ENCODE results near the gene TUBB4A.
A peak's percentile ranks its signal among the peaks of the same experiment; 100 is the strongest.

Gene TUBB4A

DNA sequence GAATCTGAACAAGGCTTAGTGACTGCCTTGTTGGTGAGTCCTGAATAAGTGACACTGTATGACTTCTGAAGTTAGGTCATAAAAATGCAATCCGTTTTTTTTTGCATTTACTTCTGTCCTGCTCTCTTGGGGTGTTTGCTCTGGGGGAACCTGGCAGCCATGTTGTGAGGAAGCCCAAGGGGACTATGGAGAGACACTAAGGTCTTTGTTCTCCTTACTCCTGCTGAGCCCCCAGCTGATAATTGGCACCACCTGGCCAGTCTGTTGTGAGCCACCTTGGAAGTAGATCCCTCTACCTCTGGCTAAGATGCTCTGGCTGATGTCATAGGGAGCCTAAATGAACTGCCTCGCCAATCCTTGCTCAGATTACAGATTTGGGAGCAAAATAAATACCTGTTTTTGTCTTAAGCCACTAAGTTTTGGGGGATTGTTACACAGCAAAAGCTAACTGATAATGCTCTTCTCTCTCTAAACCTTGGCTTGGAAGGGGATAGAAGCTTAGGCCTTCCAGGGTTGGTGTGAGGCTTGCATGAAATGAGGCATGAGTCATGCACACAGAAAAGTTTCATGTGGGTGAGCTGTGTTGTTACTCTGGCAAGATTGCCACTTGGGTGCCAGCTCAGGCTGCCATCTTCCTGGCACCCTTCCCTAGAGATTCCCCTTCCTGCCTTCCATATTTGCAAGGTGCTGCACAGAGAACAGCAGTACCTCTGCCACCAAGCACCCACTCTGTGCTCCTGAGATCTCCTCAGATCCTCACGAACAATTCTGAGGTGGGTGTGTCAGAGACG is 10.1 kb downstream of the TUBB4A start:
- DNase-seq, result no peak

DNA sequence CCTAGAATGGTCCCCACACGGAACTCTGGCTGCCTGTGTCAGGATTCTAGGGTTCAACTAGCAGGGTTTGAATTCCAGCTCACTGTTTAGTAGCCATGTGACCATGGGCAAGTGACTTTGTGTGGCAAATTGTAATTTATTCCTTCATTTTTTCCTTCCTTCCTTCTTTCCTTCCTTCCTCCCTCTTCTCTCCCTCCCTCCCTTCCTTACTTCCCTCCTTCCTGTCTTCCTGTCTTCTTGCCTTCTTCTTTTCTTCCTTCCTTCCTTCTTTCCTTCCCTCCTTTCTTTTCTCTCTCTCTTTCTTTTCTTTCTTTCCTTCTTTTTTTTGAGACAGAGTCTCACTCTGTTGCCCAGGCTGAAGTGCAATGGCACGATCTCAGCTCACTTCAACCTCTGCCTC is 12.0 kb downstream of the TUBB4A start:
- no peak for DNase-seq

DNA sequence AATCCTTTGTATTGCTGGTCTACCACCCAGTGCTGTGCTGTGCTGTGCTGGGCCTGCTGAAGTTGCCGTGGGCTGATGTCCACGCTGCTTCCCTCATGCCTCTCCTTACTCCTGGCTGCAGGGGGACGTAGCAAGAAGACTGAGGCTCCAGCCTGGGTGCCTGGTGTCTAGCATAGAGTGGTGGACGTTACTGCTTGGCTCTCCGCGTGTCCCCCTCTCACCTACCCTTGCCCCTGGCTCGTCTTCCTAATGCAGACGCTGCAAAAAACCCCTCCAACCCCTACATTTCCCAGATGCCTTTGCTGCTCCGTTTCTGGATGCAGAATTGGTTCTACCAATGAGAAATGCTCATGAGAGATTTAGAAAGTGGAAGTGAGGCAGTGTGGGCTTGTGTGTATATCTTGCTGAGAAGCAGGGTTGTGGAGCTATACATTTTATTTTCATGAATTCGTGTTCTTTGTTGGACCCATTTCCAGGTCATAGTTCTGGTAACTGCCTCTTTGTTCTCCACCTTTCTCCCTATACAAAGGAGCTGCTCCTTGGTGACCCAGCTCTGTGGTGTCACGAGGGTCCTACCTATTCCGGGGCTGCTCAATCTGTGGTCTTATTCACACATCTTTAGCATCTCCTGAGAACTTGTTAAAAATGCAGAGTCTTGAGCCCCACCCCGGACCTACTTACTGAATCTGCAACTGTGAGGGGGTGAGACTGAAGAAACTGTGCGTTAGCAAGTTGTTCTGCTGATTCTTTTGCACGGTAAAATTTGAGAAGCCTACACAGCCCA is 12.6 kb downstream of the TUBB4A start:
- no peak for DNase-seq

GRCh38 chr19:6484831-6485230 is 17.3 kb downstream of the TUBB4A start:
- DNase-seq, result no peak

DNA sequence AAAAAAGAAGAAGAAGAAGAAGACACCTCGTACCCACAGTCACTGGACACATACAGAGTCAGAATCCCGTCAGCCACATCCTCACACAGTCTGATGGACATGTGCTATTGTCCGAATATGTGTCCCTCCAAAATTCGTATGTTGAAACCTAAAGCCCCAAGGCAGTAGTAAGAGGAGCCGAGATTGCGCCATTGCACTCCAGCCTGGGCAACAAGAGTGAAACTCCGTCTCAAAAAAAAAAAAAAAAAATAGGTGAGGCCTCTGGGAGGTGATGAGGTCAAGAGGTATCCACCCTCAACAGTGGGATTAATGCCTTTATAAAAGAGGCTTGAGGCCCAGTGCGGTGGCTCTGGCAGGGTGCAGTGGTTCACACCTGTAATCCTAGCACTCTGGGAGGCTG is 17.9 kb downstream of the TUBB4A start:
- no peak for DNase-seq

- no peak for DNase-seq
These were observed 18.9 kb downstream of the TUBB4A start for GRCh38 chr19:6483235-6483634.

DNA sequence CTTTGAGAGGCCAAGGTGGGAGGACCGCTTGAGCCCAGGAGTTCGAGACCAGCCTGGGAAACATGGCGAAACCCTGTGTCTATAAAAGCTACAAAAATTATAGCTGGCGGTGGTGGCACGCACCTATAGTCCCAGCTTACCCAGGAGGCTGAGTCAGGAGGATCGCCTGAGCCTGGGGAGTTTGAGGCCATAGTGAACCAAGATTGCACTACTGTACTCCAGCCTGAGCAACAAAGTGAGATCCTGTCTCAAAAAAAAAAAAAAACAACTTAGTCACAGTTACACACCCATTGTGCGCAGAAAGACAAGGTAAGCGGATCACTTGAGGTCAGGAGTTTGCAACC is 19.8 kb downstream of the TUBB4A start:
- no peak for DNase-seq

DNA sequence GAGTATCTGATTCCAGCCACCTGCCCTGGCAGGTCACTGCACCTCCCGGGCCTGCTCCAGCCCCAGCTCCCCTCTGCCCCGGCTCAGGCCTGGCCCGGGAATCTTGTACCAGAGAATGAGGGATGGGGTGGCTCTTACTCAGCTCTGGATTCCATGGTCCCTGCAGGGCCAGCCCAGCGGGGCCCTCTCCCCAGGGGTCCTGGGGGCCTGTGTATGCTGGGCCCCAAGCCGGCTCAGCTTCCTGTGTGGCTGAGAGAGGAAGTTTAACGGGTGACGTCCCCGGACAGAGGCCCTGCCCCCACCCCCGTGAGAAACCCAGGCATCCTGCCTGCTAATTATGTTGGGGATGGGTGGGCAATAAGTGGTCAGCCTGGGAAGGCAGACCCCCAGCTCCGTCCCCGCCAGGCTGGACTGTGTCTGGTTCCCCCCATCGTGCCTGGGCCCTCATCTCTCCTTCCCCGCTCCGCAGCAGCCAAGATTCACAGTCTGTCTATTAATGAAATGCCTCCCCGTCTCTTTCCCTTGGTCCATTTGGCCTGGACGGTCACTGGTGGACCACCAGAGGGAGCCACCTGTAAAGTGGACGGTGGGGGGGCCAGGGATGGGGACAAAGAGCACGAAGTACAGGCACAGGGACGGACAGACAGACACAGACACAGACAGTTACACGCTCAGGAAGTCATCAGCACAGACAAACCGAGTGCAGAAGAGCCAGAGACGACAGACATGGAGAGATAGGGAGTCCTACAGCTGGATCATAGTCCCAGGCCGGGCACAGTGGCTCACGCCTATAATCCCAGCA is 20.4 kb downstream of the TUBB4A start, which contains the start of gene DENND1C:
Gene DENND1C, minus strand, starts transcription at position 247 of the 802 bp plus-strand sequence. Its CDS starts 92 bp downstream, at position 155.
- DNase-seq, result no peak

GRCh38 chr19:6480848-6481415 is 21.2 kb downstream of the TUBB4A start:
- no peak for DNase-seq

- DNase-seq, result no peak
These were observed 22.2 kb downstream of the TUBB4A start for GRCh38 chr19:6479836-6480398.

GRCh38 chr19:6478815-6479214 is 23.3 kb downstream of the TUBB4A start:
- DNase-seq, result no peak

- no peak for DNase-seq
These were observed 25.1 kb downstream of the TUBB4A start for GRCh38 chr19:6476896-6477431.

DNA sequence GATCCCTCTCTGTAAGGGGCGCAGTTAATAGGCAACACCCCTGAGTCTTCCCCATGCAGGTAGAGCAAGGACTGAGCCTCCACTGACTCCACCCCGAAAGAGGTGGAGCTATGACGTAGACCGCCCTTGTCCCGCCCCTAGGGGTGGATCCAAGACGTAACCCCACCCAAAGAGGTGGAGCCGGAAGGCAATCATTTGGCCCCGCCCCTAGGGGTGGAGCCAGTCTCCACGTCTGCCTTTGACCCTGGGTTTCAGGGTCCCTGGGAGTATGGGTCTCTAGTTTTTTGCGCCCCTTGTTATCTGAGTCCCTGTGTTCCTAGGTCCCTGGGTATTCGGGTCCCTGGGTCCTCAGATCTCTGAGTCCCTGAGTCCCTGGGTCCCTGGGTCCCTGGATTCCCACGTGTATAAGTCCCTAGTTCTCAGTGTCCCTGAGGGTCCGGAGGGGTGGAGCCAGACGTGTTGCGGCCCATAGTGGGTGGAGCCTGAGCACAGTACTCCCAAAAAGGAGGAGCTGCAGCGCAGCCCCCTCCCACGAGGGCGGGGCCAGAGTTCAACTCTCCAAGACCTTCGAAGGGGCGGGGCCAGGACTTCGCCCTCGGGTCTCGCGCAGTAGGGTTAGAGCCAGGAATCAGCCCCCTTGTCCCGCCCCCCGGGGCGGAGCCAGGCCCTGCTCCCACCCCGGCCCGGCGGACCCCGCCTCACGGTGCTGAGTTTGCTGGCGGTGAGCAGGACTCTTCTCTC is 25.8 kb downstream of the TUBB4A start:
- peak; percentile 40 for DNase-seq

GRCh38 chr19:6475321-6476108 is 26.6 kb downstream of the TUBB4A start:
- DNase-seq, result no peak

- no peak for DNase-seq
These were observed 28.5 kb downstream of the TUBB4A start for GRCh38 chr19:6473647-6474046.

GRCh38 chr19:6472713-6473112 is 29.4 kb downstream of the TUBB4A start:
- DNase-seq, result no peak

DNA sequence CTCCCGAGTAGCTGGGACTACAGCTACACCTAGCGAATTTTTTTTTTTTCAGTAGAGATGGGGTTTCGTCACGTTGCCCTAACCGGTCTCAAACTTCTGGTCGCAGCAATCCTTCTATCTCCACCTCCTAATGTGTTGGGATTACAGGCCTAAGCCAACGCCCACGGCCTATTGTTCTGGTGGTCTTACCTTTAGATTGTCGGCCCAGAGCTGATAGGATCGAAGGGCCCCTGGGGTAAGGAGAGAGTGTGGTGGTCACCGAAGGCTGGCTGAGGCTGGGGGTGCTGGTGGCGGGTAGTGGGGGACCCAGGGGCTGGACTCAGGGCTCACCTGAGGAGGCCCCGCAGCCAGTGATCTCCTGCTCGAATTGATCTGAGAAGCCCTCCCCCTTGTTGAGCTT is 31.0 kb downstream of the TUBB4A start:
- no peak for DNase-seq

GRCh38 chr19:6470173-6470572 is 31.9 kb downstream of the TUBB4A start:
- no peak for DNase-seq

DNA sequence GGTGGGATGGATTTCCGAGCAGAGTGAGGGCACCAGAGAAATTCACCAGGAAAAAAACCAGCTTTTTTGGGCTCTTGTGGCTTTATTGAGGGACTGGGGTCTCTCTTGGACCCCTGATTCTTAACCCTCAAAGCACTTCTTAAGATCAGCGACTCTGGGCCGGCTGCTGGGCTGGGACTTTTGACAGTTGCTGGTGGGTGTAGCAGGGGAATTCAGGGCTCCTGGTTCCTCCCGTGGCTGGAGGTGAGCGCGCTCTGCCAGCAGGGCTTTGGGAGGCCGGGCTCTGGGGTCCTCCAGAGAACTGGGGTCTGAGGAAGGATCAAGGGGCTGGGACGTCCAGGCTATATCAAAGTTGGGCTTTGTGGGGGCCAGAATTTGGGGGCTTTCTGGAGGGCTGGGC is 34.7 kb downstream of the TUBB4A start:
- DNase-seq, result no peak

DNA sequence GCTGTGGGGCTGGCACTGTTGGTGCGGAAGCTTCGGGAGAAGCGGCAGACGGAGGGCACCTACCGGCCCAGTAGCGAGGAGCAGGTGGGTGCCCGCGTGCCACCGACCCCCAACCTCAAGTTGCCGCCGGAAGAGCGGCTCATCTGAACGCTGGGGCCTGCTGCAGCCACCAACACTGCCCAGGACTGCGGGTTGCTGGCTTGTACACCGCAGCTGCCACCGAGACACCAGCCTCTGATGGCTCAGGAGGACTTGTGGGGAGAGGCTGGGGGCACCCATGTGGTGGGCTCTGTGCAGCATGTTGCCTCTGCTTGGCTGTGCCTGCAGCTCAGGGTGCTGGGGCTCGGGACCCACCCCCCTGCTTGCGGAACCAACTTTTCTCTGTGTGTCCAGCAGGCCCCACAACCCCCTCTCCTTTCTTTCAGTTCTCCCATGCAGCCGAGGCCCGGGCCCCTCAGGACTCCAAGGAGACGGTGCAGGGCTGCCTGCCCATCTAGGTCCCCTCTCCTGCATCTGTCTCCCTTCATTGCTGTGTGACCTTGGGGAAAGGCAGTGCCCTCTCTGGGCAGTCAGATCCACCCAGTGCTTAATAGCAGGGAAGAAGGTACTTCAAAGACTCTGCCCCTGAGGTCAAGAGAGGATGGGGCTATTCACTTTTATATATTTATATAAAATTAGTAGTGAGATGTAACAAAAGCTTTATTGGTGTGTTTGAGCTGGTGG is 35.4 kb downstream of the TUBB4A start:
- no peak for DNase-seq
